AG08396 (cell line): ENCODE data around the gene C1QC.

Experiments
- DNase-seq: peaks from one replicate; pipeline ENCODE4 v3.0.0; 2012; ENCODE audit warnings: low spot score, mixed read lengths

C1QC gene

GRCh38 chr1:22643381-22643780, at the start of gene C1QC:
Gene C1QC, plus strand, starts transcription at chr1:22643633. Its CDS starts 391 bp downstream, at chr1:22644024.
- no peak for DNase-seq

- DNase-seq: no peak
These were observed 49.0 kb upstream of the C1QC start for GRCh38 chr1:22594396-22594795.

- no peak for DNase-seq
These were observed 48.3 kb upstream of the C1QC start for GRCh38 chr1:22595108-22595507.

GRCh38 chr1:22597301-22597965, 46.0 kb upstream of the C1QC start:
- no peak for DNase-seq

GRCh38 chr1:22597996-22598395, 45.4 kb upstream of the C1QC start:
- DNase-seq: no peak

- DNase-seq: no peak
These were observed 44.7 kb upstream of the C1QC start for GRCh38 chr1:22598736-22599135.

- no peak for DNase-seq
These were observed 43.2 kb upstream of the C1QC start for GRCh38 chr1:22600071-22600816.

GRCh38 chr1:22600817-22601605, 42.4 kb upstream of the C1QC start:
- DNase-seq: no peak

- no peak for DNase-seq
These were observed 41.8 kb upstream of the C1QC start for GRCh38 chr1:22601610-22602009.

- no peak for DNase-seq
These were observed 41.2 kb upstream of the C1QC start for GRCh38 chr1:22602060-22602740.

GRCh38 chr1:22606161-22606560, 37.3 kb upstream of the C1QC start:
- no peak for DNase-seq

GRCh38 chr1:22607154-22607553, 36.3 kb upstream of the C1QC start:
- peak; percentile 40 for DNase-seq

GRCh38 chr1:22608361-22608760, 35.1 kb upstream of the C1QC start:
- no peak for DNase-seq

GRCh38 chr1:22609291-22609690, 34.1 kb upstream of the C1QC start:
- DNase-seq: no peak

- peak; percentile 56 for DNase-seq
These were observed 31.9 kb upstream of the C1QC start for GRCh38 chr1:22611530-22611947.

GRCh38 chr1:22612671-22613571, 30.5 kb upstream of the C1QC start:
- DNase-seq: no peak

GRCh38 chr1:22613572-22613918, 29.9 kb upstream of the C1QC start:
- DNase-seq: no peak

- no peak for DNase-seq
These were observed 29.5 kb upstream of the C1QC start for GRCh38 chr1:22613951-22614350.

GRCh38 chr1:22615886-22616285, 27.5 kb upstream of the C1QC start:
- DNase-seq: no peak

GRCh38 chr1:22616571-22616970, 26.9 kb upstream of the C1QC start:
- no peak for DNase-seq

- DNase-seq: no peak
These were observed 25.4 kb upstream of the C1QC start for GRCh38 chr1:22618056-22618455.
